Erythroblast (primary cell): Measurements from ENCODE around the gene CDCA7L.

Experiments used
- GATA1 ChIP-seq: IDR thresholded peaks from 2 replicates; pipeline ENCODE4 v1.6.1; 2011; ENCODE audit warnings: low read depth, mild to moderate bottlenecking, control low read depth, low read length, moderate library complexity
- POLR2A ChIP-seq: IDR thresholded peaks from 2 replicates; pipeline ENCODE4 v1.6.1; 2011; ENCODE audit warnings: mild to moderate bottlenecking, low read length

GRCh38 chr7:21902240-21902639 is 43.5 kb downstream of the CDCA7L start:
- TF ChIP-seq POLR2A = no peak
- no peak for TF ChIP-seq GATA1
